ENCODE results near the gene CNIH3.

- TF ChIP-seq, protein P1, sequence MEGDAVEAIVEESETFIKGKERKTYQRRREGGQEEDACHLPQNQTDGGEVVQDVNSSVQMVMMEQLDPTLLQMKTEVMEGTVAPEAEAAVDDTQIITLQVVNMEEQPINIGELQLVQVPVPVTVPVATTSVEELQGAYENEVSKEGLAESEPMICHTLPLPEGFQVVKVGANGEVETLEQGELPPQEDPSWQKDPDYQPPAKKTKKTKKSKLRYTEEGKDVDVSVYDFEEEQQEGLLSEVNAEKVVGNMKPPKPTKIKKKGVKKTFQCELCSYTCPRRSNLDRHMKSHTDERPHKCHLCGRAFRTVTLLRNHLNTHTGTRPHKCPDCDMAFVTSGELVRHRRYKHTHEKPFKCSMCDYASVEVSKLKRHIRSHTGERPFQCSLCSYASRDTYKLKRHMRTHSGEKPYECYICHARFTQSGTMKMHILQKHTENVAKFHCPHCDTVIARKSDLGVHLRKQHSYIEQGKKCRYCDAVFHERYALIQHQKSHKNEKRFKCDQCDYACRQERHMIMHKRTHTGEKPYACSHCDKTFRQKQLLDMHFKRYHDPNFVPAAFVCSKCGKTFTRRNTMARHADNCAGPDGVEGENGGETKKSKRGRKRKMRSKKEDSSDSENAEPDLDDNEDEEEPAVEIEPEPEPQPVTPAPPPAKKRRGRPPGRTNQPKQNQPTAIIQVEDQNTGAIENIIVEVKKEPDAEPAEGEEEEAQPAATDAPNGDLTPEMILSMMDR (IDR thresholded peaks at IDR 0.05; ENCODE audit: borderline replicate concordance, extremely low read depth, low read length, poor library complexity, severe bottlenecking): no peak
- TF ChIP-seq EZH2 (IDR thresholded peaks at IDR 0.05; ENCODE audit: borderline replicate concordance, low read depth, low read length, severe bottlenecking): no peak
Observed at GRCh38 chr1:224640587-224640986, 24.5 kb downstream of the CNIH3 start.

All from DND-41 (cell line).